RKO (cell line): ENCODE data around the gene OR1E2.
"Not testable (repeated sequence)": the region's sequence is repeated elsewhere in the genome, so short reads cannot be mapped to it uniquely, and the experiment has no call there.

Source experiments
- DNase-seq: peaks from one replicate; pipeline ENCODE4 v3.0.0-alpha.2; 2016; ENCODE audit warnings: low spot score

The OR1E2 gene

GRCh38 chr17:3433741-3434140 is at the start of gene OR1E2:
OR1E2 (minus strand) TSS chr17:3433841; CDS start chr17:3433841, 0 bp downstream.
- no peak for DNase-seq

- DNase-seq, result no peak
These were observed 49.2 kb upstream of the OR1E2 start for GRCh38 chr17:3482852-3483251.

DNA sequence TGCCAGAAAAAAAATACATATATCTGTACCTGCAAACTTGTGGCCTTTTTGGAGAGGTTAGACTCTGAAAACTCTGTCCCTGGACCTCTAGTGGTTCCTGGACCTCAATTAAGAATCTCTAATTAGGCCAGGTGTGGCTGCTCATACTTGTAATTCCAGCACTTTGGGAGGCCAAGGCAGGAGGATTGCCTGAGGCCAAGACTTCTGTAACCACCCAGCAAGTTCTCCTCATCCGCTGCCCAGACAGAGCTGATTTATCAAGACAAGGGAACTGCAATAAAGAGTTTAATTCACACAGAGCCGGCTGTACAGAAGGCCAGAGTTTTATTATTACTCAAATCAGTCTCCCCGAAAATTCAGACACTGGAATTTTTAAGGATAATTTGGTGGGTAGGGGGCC is 46.3 kb upstream of the OR1E2 start:
- no peak for DNase-seq

DNA sequence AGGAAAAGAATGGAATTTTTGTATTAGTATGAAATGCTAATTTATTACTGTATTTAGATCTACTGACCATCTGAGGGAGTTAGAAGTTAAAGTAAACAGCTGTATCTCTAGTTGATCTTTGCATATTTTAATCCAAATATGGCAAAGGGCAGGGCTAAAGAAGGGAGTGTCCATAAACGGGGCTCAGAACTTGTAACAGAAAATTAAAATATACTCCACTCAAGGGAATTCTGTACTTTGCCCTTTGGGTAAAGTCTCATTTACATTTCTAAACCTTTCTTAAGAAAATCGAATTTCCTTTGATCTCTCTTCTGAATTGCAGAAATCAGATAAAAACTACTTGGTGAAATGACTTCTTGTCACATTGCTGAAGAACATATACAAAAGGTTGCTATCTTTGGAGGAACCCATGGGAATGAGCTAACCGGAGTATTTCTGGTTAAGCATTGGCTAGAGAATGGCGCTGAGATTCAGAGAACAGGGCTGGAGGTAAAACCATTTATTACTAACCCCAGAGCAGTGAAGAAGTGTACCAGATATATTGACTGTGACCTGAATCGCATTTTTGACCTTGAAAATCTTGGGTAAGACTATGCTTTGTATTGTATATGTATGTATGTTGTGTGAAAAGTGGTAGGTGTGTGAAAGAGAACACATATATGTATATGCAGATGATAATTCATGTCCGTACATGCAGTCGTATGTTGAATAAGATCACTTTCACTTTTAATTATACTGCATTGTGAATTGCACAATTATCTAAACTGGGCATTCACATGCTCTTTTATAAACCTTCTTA is 42.4 kb upstream of the OR1E2 start, which contains the start of gene ASPA:
TSS of gene ASPA (plus strand) at position 186 of the 799 bp plus-strand sequence. CDS start at position 349, 163 bp downstream.
- no peak for DNase-seq

DNA sequence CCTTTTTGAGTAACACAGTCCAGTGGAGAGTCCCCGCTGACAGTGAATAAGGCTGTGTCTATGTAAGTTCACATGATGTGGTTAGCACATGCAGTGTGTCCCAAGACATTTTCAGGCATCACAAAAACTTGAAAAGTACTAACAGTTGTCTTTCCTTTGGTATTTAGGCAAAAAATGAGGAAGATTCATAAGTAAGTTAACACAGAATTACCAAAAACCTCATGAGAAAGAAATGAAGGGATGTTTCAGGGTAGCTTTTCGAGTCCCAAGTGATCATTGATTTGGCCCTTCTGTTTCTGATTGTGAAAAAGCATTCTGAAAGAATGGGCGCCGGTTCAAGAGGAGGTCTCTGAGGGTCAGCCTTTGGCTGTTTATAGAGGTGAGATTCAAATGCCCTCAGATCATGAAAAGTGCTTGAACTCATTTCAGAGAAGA is 41.6 kb upstream of the OR1E2 start:
- no peak for DNase-seq

- no peak for DNase-seq
These were observed 40.6 kb upstream of the OR1E2 start for GRCh38 chr17:3474212-3474611.

DNA sequence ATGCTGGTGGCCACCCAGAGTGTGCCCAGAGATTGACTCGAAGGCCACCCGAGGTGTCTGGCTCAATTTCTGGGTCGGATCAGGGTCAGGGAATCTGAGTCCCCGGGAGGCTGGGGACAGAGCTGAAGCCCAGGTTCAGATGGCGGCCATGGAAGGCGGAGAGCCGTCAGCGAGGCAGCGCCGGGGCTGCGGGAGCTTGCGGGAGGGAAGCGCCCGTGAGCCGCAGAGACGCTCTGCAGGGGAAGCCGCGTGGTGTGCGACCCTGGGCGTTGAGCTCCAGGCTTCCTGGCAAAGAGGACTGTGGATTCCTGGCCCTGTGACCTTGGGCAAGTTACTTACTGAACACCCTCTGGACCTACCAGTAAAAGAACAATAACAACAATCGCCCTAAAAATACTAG is 38.5 kb upstream of the OR1E2 start:
- DNase-seq, result no peak

DNA sequence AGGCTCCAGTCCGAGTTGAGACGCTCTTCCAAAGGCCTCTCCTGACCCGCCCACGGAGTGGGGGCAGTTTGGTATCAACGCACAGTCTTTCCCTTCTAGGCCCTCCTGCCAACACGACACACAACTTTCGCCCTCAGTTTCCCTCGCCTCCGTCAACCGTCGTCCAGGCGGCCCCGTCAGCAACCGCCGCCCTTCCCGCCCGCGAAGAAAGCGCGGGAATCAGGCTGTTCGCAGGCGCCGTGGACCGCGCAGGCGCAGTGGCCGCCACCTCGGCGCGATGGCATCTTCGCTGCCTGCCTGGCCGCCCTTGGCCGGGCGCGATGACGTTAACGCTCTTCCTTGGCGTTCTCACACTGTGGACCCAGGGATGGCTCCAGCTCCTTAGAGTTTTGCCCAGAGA is 38.0 kb upstream of the OR1E2 start, which contains the start of gene SPATA22:
TSS of gene SPATA22 (minus strand) at position 221 of the 400 bp plus-strand sequence. CDS start 2,494 bp downstream, outside the sequence.
- DNase-seq, result no peak

DNA sequence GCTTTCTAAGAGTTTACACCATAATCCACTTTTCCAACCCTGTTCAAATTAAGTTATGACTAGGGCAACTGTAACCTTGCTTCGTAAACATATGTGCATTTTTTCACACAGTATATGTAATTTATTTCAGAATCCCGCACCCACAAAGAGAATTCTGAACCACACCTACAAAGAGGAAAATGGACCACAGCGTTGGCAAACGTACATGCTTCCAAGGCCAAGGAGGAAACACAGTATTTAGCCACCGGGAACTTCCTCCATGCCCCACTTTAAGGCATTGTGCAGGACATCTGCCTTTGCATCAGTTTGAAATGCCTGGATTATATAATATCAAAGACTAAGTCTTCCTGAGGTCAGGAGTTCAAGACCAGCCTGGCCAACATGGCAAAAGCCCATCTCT is 35.9 kb upstream of the OR1E2 start:
- DNase-seq, result no peak

GRCh38 chr17:3466355-3466754 is 32.7 kb upstream of the OR1E2 start:
- DNase-seq, result not testable (repeated sequence)

DNA sequence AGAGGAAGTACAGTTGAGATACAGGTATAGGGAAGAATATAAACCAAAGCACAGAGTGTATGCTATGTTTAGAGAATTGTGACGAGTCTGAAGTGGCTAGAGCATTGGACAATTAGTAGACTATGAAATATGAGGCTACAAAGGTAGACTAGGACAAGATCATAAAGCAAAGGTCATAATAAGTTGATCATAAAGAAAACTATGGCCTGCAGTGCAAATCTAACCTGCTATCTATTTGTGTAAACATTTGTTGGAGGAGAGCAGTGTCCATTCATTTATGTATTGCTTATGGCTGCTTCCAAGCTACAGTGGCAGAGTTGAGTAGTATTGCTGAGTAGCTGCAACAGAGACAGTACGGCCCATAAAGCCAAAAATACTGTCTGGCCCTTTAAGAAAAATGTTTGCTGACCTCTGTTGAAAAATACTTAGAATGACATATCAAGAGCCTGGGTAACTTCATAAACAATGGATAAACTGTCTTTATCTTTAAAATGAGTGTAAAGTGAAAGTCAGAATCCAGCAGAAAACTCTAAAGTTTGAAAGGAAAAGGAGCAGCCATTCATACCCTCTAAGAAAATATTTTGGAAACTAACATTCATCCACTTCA is 14.5 kb upstream of the OR1E2 start:
- peak; percentile 23 for DNase-seq

- DNase-seq, result peak; percentile 44
These were observed 14.0 kb upstream of the OR1E2 start for GRCh38 chr17:3447625-3448024.

- DNase-seq, result peak; percentile 1
These were observed 6.8 kb upstream of the OR1E2 start for GRCh38 chr17:3440451-3440850.

DNA sequence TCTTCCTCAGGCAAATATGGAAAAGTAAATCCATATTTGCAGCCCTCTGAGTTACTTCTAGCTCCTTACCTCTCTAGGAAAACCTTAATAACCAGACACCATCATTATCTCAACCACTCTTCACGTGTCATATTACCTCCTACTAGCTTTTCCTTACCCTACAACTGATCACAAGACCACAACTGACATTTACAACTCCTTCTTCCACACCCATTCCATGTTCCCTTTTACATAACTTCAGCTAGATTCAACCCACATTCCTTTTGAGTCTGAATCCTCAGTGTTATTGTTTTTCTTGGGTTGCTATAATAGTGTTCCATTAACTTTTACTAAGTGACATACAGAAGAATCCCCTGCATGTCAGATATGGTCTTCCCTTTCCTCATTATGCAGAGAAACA is 4.7 kb upstream of the OR1E2 start:
- DNase-seq, result no peak

DNA sequence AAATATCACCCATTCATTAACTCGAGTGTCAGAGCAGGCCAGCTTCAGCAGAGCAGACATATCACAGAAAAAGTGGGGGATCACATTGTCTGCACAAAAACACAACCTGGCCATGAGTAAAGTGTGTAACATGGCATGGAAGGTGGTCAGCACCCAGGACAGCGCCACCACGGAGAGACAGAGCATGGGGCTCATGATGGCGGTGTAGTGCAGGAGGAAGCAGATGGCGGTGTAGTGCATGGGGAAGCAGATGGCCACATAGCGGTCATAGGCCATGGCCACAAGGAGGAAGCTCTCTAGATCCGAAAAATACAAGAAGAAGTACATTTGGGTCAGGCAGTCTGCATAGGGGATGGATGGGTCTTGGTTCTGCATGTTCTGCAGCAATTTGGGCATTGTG is 426 bp downstream of the OR1E2 start:
- peak; percentile 42 for DNase-seq

GRCh38 chr17:3418222-3418621 is 15.4 kb downstream of the OR1E2 start:
- no peak for DNase-seq

DNA sequence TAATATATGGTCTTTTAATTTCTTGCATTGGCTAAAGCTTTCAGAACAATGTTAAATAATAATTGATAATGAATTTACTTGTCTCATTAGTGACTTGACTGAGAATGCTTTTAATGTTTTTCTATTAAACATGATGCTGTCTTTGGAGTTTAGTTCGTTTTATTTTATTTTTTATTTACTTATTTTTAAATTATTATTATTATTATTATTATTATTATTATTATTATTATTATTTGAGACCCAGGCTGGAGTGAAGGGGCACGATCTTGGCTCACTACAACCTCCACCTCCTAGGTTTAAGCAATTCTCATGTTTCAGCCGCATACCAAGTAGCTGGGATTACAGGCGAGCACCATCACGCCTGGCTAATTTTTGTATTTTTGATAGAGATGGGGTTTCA is 18.0 kb downstream of the OR1E2 start:
- no peak for DNase-seq

DNA sequence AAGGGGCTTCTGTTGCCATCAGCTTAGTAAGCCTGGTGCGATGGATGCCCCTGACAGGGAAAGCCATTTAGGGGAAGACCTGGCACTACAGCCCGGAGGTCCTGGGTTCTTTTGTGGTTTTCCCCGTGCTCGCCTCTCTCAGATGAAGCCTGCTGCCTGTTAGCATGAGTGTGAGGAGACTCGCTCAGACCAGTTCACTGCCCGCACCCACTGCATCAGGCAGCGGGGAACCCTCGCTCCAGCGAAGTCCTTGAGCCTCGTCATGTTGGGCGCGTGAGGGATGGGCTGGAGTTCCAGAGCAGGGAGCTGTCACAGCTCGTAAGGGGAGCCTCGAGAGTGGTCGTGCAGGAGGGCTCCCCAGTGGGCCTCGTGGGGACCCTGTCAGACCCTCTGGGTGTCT is 21.4 kb downstream of the OR1E2 start:
- DNase-seq, result not testable (repeated sequence)

DNA sequence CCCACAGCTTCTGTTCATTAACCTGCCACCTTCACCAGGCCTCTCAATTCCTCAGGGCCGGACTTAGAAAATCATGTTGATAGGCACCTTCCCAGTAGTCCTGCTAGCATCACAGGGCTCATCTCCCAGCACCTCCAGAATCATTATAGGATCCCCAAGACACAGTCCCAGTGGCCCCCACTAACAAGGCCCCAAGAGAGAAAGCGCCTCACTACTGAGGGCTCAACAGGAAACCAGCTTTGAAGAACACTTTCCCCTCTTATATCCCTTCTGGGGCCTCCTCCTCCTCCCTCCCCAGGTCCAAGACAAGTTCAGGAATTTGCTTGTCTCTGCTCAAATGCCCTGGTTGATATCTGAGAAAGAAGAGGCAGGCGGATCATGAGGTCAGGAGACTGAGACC is 22.6 kb downstream of the OR1E2 start, which contains the start of gene OR3A3:
TSS of gene OR3A3 (plus strand) at position 301 of the 400 bp plus-strand sequence.
- no peak for DNase-seq

- DNase-seq, result not testable (repeated sequence)
These were observed 29.8 kb downstream of the OR1E2 start for GRCh38 chr17:3403856-3404255.

GRCh38 chr17:3401786-3402185 is 31.9 kb downstream of the OR1E2 start:
- DNase-seq, result no peak

DNA sequence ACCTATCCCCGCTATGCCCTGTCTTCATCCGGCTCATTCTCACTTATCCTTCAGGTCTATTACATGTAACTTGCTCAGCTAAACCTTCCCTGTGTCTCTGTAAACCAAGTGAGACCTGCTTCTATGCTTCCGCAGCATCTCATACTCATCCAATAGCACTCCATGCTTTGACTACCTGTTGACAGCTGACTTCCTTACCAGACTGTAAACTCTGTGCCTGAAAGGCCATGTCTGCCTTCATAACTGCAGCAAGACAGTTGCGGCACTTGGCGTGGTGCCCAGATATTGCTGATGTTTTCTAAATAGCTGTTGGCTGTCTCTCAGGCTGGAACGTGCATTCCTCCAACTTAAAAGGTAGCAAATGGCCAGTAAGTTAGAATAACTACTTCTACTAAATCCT is 33.6 kb downstream of the OR1E2 start:
- no peak for DNase-seq

- DNase-seq, result no peak
These were observed 35.3 kb downstream of the OR1E2 start, which contains the start of gene OR1E1 for GRCh38 chr17:3398310-3398709. OR1E1 (minus strand) TSS chr17:3398410; CDS start chr17:3398410, 0 bp downstream.
